ENCODE measurements around the gene CRYBG3.

The CRYBG3 gene

DNA sequence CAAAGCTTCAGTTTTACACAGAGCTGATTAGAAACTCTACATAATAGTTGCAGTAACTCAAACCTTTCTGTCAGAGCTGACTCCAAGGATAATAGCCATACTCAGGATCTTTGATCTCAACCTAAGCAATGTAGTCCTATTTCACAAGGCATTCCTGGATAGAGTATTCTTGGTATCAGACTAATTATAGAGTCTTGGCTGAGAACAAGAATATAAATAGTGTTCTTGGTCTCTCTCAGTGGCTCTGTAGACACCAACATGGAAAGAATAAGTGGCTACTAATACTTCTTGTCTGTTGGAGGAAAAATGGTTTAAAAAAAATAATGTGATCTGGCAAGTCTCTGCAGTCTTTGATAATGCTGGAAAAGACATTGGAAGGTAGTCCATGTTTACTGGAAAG, 94.8 kb downstream of the CRYBG3 start:
- TF ChIP-seq TCF12 (IDR thresholded peaks at IDR 0.05; ENCODE audit: low read depth) (no peak), CEBPB (IDR thresholded peaks at IDR 0.05) (no peak), TEAD4 (IDR thresholded peaks at IDR 0.05) (no peak), YY1 (IDR thresholded peaks at IDR 0.05; ENCODE audit: low read depth) (no peak), EGR1 (IDR thresholded peaks at IDR 0.05) (no peak), NFIC (IDR thresholded peaks at IDR 0.05) (no peak), EP300 (IDR thresholded peaks at IDR 0.05; ENCODE audit: borderline replicate concordance) (no peak), TAF1 (IDR thresholded peaks at IDR 0.05; ENCODE audit: low read depth) (no peak), RAD21 (IDR thresholded peaks at IDR 0.05; ENCODE audit: low read depth) (no peak), REST (IDR thresholded peaks at IDR 0.05; ENCODE audit: low read depth) (no peak), ZBTB7A (IDR thresholded peaks at IDR 0.05; ENCODE audit: low read depth) (no peak), CREB1 (IDR thresholded peaks at IDR 0.05; ENCODE audit: low read depth) (no peak), FOXM1 (IDR thresholded peaks at IDR 0.05; ENCODE audit: borderline replicate concordance, low read depth) (no peak)
- TF ChIP-seq, protein P1, sequence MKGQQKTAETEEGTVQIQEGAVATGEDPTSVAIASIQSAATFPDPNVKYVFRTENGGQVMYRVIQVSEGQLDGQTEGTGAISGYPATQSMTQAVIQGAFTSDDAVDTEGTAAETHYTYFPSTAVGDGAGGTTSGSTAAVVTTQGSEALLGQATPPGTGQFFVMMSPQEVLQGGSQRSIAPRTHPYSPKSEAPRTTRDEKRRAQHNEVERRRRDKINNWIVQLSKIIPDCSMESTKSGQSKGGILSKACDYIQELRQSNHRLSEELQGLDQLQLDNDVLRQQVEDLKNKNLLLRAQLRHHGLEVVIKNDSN (IDR thresholded peaks at IDR 0.05): no peak
- TF ChIP-seq, protein P2, sequence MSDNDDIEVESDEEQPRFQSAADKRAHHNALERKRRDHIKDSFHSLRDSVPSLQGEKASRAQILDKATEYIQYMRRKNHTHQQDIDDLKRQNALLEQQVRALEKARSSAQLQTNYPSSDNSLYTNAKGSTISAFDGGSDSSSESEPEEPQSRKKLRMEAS (IDR thresholded peaks at IDR 0.05): no peak

GRCh38 chr3:97917813-97918536, 96.2 kb downstream of the CRYBG3 start:
- TF ChIP-seq EP300 (IDR thresholded peaks at IDR 0.05; ENCODE audit: borderline replicate concordance): no peak
- TF ChIP-seq, protein P2 (IDR thresholded peaks at IDR 0.05): no peak
- no peak for TF ChIP-seq CREB1 (IDR thresholded peaks at IDR 0.05; ENCODE audit: low read depth)
- TF ChIP-seq CEBPB (IDR thresholded peaks at IDR 0.05): no peak
- no peak for TF ChIP-seq YY1 (IDR thresholded peaks at IDR 0.05; ENCODE audit: low read depth)
- TF ChIP-seq TAF1 (IDR thresholded peaks at IDR 0.05; ENCODE audit: low read depth): no peak

- TF ChIP-seq REST (IDR thresholded peaks at IDR 0.05; ENCODE audit: low read depth): no peak
- TF ChIP-seq, protein P1 (IDR thresholded peaks at IDR 0.05): no peak
- TF ChIP-seq TEAD4 (IDR thresholded peaks at IDR 0.05): no peak
- no peak for TF ChIP-seq NFIC (IDR thresholded peaks at IDR 0.05)
- TF ChIP-seq YY1 (IDR thresholded peaks at IDR 0.05; ENCODE audit: low read depth): no peak
- TF ChIP-seq ZBTB7A (IDR thresholded peaks at IDR 0.05; ENCODE audit: low read depth): no peak
- TF ChIP-seq FOXM1 (IDR thresholded peaks at IDR 0.05; ENCODE audit: borderline replicate concordance, low read depth): no peak
- no peak for TF ChIP-seq CEBPB (IDR thresholded peaks at IDR 0.05)
- no peak for TF ChIP-seq TAF1 (IDR thresholded peaks at IDR 0.05; ENCODE audit: low read depth)
- no peak for TF ChIP-seq EGR1 (IDR thresholded peaks at IDR 0.05)
- no peak for TF ChIP-seq CREB1 (IDR thresholded peaks at IDR 0.05; ENCODE audit: low read depth)
- no peak for TF ChIP-seq EP300 (IDR thresholded peaks at IDR 0.05; ENCODE audit: borderline replicate concordance)
- TF ChIP-seq RAD21 (IDR thresholded peaks at IDR 0.05; ENCODE audit: low read depth): no peak
- TF ChIP-seq, protein P2 (IDR thresholded peaks at IDR 0.05): no peak
- TF ChIP-seq TCF12 (IDR thresholded peaks at IDR 0.05; ENCODE audit: low read depth): no peak
Observed at GRCh38 chr3:97927704-97928103, 105.9 kb downstream of the CRYBG3 start.

DNA sequence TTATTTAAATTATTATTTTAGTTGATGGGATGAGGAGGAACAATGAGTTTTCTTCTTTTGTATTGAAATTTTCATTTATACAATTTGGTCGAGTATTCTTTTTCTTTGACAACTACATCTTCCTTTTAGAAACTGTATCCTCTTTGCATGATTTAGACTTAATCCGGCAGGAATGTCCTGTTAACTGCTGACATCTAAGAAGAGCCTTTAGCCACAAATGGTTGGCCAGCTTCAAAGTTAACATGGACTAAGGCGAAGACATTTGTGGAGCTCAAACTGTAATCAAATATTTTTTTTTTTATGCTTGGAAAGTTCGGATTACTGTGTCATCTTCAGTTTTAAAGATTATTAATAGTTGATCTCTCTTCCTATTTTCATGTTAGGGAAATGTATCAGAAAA, 107.2 kb downstream of the CRYBG3 start:
- TF ChIP-seq CEBPB (IDR thresholded peaks at IDR 0.05) (no peak), CREB1 (IDR thresholded peaks at IDR 0.05; ENCODE audit: low read depth) (no peak), EGR1 (IDR thresholded peaks at IDR 0.05) (no peak), ZBTB7A (IDR thresholded peaks at IDR 0.05; ENCODE audit: low read depth) (no peak), RAD21 (IDR thresholded peaks at IDR 0.05; ENCODE audit: low read depth) (no peak), FOXM1 (IDR thresholded peaks at IDR 0.05; ENCODE audit: borderline replicate concordance, low read depth) (no peak), EP300 (IDR thresholded peaks at IDR 0.05; ENCODE audit: borderline replicate concordance) (no peak), TAF1 (IDR thresholded peaks at IDR 0.05; ENCODE audit: low read depth) (no peak), REST (IDR thresholded peaks at IDR 0.05; ENCODE audit: low read depth) (no peak), TCF12 (IDR thresholded peaks at IDR 0.05; ENCODE audit: low read depth) (no peak), TEAD4 (IDR thresholded peaks at IDR 0.05) (no peak)
- TF ChIP-seq, protein P1 (IDR thresholded peaks at IDR 0.05): no peak
